ENCODE data around the gene HS3ST3A1. TPM values are rescaled to one million over a fixed set of nuclear protein-coding genes. Genes with fewer than 3 reads are reported as not detected.

Gene HS3ST3A1
- total RNA-seq: 7.5 and 9.3 TPM in 2 replicates
- long read RNA-seq, partial matches to known transcripts: 0 of 2 reads
- long read RNA-seq, other reads (novel, unspliced or antisense): 2 of 2 reads

GRCh38 chr17:13601776-13602551 is at the start of gene HS3ST3A1:
TSS of gene HS3ST3A1 (minus strand) at chr17:13601929. CDS start at chr17:13601129, 800 bp downstream.
- no peak for TF ChIP-seq CTCF (IDR thresholded peaks at IDR 0.05)
- H3K36me3 Mint-ChIP-seq (ENCODE audit: unreplicated experiment): no peaks in the 10 kb centered on the region
- DNase-seq (ENCODE audit: extremely low spot score, unreplicated experiment): peak; percentile 92
- H3K4me3 Mint-ChIP-seq (ENCODE audit: unreplicated experiment): peak within 1 kb of the TSS; percentile 91
- H3K9me3 Mint-ChIP-seq (ENCODE audit: unreplicated experiment): no peaks in the 10 kb centered on the region
- H3K27ac Mint-ChIP-seq (ENCODE audit: unreplicated experiment): peak within 1 kb of the TSS; percentile 63
- peaks cover 30% of the 10 kb centered on the region for H3K4me1 Mint-ChIP-seq (ENCODE audit: unreplicated experiment)
- H3K27me3 Mint-ChIP-seq (ENCODE audit: unreplicated experiment): peaks cover 13% of the 10 kb centered on the region

- no peak overlapping the region for H3K4me3 Mint-ChIP-seq (ENCODE audit: unreplicated experiment)
- no peaks in the 10 kb centered on the region for H3K9me3 Mint-ChIP-seq (ENCODE audit: unreplicated experiment)
- H3K36me3 Mint-ChIP-seq (ENCODE audit: unreplicated experiment): no peaks in the 10 kb centered on the region
- DNase-seq (ENCODE audit: extremely low spot score, unreplicated experiment): no peak
- H3K27me3 Mint-ChIP-seq (ENCODE audit: unreplicated experiment): no peaks in the 10 kb centered on the region
- no peak overlapping the region for H3K27ac Mint-ChIP-seq (ENCODE audit: unreplicated experiment)
- H3K4me1 Mint-ChIP-seq (ENCODE audit: unreplicated experiment): no peaks in the 10 kb centered on the region
- TF ChIP-seq CTCF (IDR thresholded peaks at IDR 0.05): no peak
These were observed 48.5 kb upstream of the HS3ST3A1 start for GRCh38 chr17:13650096-13650675.

- H3K27ac Mint-ChIP-seq (ENCODE audit: unreplicated experiment): no peak overlapping the region
- H3K4me3 Mint-ChIP-seq (ENCODE audit: unreplicated experiment): no peak overlapping the region
- H3K36me3 Mint-ChIP-seq (ENCODE audit: unreplicated experiment): no peaks in the 10 kb centered on the region
- no peaks in the 10 kb centered on the region for H3K4me1 Mint-ChIP-seq (ENCODE audit: unreplicated experiment)
- DNase-seq (ENCODE audit: extremely low spot score, unreplicated experiment): no peak
- TF ChIP-seq CTCF (IDR thresholded peaks at IDR 0.05): no peak
- no peaks in the 10 kb centered on the region for H3K9me3 Mint-ChIP-seq (ENCODE audit: unreplicated experiment)
- no peaks in the 10 kb centered on the region for H3K27me3 Mint-ChIP-seq (ENCODE audit: unreplicated experiment)
These were observed 45.9 kb upstream of the HS3ST3A1 start for GRCh38 chr17:13647543-13648021.

GRCh38 chr17:13646969-13647542 is 45.3 kb upstream of the HS3ST3A1 start:
- Mint-ChIP-seq H3K36me3 (ENCODE audit: unreplicated experiment) (no peaks in the 10 kb centered on the region), H3K4me1 (ENCODE audit: unreplicated experiment) (no peaks in the 10 kb centered on the region)
- no peak for DNase-seq (ENCODE audit: extremely low spot score, unreplicated experiment)

More at GRCh38 chr17:13646969-13647542, 45.3 kb upstream of the HS3ST3A1 start:
- H3K4me3 Mint-ChIP-seq (ENCODE audit: unreplicated experiment): no peak overlapping the region
- no peaks in the 10 kb centered on the region for H3K27me3 Mint-ChIP-seq (ENCODE audit: unreplicated experiment)
- H3K27ac Mint-ChIP-seq (ENCODE audit: unreplicated experiment): no peak overlapping the region
- TF ChIP-seq CTCF (IDR thresholded peaks at IDR 0.05): no peak
- H3K9me3 Mint-ChIP-seq (ENCODE audit: unreplicated experiment): no peaks in the 10 kb centered on the region

Data from osteocyte (in vitro differentiated cells).